Measurements from ENCODE around the gene GPR27. TPM values are rescaled to one million over a fixed set of nuclear protein-coding genes. Genes with fewer than 3 reads are reported as not detected.

The GPR27 gene
- polyA plus RNA-seq (2012; ENCODE audit: insufficient read depth, insufficient read length): 3.3 TPM

DNA sequence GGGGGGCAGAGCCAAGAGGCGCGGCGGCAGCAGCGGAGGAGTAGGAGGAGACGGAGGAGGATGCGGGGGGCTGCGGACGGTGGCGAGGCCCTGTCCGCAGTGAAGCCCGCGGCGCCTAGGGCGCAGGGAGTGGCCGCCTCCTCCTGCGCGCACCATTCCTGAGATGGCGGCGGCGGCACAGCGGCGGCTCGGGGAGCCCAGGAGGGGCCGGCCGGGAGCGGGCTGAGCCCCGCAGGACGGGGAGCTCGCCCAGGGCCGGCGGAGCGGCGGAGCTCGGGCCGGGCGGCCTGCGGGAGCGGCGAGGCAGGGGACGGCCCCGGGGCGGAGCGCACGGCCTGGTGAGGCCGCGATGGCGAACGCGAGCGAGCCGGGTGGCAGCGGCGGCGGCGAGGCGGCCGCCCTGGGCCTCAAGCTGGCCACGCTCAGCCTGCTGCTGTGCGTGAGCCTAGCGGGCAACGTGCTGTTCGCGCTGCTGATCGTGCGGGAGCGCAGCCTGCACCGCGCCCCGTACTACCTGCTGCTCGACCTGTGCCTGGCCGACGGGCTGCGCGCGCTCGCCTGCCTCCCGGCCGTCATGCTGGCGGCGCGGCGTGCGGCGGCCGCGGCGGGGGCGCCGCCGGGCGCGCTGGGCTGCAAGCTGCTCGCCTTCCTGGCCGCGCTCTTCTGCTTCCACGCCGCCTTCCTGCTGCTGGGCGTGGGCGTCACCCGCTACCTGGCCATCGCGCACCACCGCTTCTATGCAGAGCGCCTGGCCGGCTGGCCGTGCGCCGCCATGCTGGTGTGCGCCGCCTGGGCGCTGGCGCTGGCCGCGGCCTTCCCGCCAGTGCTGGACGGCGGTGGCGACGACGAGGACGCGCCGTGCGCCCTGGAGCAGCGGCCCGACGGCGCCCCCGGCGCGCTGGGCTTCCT lies at the start of gene GPR27:
GPR27 (plus strand) TSS at position 155 of the 909 bp plus-strand sequence; CDS start at position 350, 195 bp downstream.
- no peak within 1 kb of the TSS for H3K4me3 ChIP-seq (ENCODE audit: low read length)
- DNase-seq (ENCODE audit: low read depth, low spot score): no peak

- no peak for DNase-seq (ENCODE audit: low read depth, low spot score)
- H3K4me3 ChIP-seq (ENCODE audit: low read length): no peak overlapping the region
Measured at GRCh38 chr3:71704915-71705314, 48.7 kb upstream of the GPR27 start.

DNA sequence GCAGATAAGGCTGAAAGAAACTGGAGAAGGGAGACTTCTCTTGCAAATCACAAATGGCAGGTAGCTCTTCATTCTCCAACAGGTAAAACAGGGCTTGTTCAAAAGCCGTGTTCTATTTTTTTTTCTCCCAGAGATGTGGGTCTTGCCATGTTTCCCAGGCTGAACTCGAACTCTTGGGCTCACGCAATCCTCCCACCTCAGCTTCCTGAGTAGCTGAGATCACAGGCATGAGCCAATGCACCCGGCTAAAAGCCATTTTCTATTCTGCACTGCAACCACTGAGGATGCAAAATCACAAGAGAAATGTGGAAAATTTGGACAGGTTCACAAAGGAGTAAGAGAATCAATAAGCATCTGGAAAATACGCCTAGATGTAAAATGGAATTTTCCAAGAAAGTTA lies 48.0 kb upstream of the GPR27 start:
- no peak overlapping the region for H3K4me3 ChIP-seq (ENCODE audit: low read length)
- DNase-seq (ENCODE audit: low read depth, low spot score): no peak

DNA sequence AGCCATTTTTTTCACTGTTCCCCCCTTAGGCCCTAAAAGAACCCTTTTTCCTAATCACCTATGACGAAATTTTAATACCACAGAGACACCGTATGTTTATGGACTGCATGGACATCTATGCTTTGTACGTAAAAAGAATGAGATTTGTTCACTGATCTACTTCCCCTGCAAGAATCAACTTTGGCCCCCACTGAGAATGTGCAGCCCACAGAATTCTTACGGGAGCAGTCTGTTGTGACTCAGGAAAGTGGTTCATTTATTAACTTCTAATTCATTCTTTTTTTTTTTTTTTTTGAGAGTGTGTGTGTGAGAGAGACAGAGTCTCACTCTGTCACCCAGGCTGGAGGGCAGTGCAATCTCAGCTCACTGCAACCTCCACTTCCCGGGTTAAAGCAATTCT lies 46.1 kb upstream of the GPR27 start:
- DNase-seq (ENCODE audit: low read depth, low spot score): no peak
- H3K4me3 ChIP-seq (ENCODE audit: low read length): no peak overlapping the region

GRCh38 chr3:71708476-71709105 lies 45.1 kb upstream of the GPR27 start:
- no peak overlapping the region for H3K4me3 ChIP-seq (ENCODE audit: low read length)
- no peak for DNase-seq (ENCODE audit: low read depth, low spot score)

DNA sequence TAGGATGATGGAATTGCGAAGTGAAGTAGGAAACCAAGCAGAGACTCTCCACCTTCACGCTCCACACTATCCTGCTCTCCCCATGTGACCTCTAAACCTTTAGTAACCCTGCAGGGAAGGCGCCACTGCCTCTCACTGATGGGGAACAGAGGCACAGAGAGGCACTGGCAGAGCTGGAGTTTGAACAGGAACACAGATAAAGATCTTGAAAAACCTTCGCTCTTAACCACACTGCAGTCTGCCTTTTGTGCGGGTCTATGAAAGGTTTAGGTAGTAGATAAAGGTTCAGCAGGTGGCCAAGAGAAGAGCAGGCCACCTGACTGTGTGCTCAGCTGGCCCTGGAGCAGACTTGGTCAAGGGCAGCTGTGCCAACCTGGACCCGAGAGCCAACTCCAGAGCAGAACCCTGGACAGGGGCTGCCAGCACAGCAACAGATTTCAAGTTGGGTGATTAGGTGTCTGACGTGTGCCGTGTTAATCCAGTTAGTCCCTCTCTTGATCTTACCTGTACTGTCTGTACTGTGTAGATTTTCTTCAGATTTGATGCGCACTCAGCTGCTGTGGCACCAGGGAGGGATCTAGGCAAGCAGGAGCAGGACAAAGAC lies 43.6 kb upstream of the GPR27 start:
- peak; percentile 86 for DNase-seq (ENCODE audit: low read depth, low spot score)
- no peak overlapping the region for H3K4me3 ChIP-seq (ENCODE audit: low read length)

DNA sequence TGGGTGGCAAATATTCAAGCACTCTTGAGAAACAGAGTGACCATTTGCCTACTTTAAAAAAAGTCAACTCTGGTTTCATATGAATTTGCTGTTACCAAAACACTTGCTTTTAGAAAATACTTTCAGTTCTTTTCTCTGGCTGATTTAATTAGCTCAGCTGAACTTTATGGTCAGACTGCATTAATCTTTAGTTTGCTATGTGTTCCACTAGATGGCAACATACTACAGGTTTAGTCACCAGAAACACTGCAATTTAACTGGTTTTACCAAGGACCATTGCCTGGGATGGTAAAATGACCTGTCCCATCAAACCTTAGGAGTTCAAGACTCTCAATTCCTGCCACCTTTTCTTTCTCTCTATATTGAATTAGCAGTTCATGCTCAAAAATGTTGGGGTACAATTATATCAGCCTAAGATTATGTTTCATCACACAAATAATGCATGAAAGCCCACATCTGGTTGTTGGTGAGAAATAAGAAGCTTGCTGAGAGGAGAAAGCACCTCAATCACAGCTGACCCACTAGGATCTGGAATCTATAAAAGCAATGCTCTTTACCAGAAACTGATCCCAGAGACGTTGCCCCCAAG lies 42.7 kb upstream of the GPR27 start:
- DNase-seq (ENCODE audit: low read depth, low spot score): peak; percentile 50
- no peak overlapping the region for H3K4me3 ChIP-seq (ENCODE audit: low read length)

DNA sequence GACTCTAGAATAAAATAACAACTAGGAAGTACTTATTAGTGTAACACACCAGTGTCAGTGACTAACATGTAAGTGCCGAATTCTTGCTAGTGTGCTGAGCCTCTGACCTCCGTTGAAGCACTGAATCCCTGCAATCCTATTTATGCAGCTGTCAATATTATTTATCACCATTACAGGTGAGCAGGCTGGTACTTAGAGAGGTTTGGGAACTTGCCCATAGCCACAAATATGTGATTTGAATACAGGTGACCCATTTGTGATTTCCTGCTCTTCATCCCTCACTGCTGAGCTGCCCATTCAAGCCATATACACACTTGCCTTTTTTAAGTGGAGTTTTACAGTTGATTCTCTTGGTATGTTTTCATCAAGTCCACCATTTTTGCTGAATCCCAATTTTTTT lies 40.6 kb upstream of the GPR27 start:
- H3K4me3 ChIP-seq (ENCODE audit: low read length): no peak overlapping the region
- no peak for DNase-seq (ENCODE audit: low read depth, low spot score)

- no peak overlapping the region for H3K4me3 ChIP-seq (ENCODE audit: low read length)
- DNase-seq (ENCODE audit: low read depth, low spot score): no peak
Measured at GRCh38 chr3:71714595-71714994, 39.1 kb upstream of the GPR27 start.

GRCh38 chr3:71718072-71718471 lies 35.6 kb upstream of the GPR27 start:
- DNase-seq (ENCODE audit: low read depth, low spot score): no peak

GRCh38 chr3:71721002-71721401 lies 32.7 kb upstream of the GPR27 start:
- no peak for DNase-seq (ENCODE audit: low read depth, low spot score)
- no peak overlapping the region for H3K4me3 ChIP-seq (ENCODE audit: low read length)

More at GRCh38 chr3:71718072-71718471, 35.6 kb upstream of the GPR27 start:
- no peak overlapping the region for H3K4me3 ChIP-seq (ENCODE audit: low read length)

DNA sequence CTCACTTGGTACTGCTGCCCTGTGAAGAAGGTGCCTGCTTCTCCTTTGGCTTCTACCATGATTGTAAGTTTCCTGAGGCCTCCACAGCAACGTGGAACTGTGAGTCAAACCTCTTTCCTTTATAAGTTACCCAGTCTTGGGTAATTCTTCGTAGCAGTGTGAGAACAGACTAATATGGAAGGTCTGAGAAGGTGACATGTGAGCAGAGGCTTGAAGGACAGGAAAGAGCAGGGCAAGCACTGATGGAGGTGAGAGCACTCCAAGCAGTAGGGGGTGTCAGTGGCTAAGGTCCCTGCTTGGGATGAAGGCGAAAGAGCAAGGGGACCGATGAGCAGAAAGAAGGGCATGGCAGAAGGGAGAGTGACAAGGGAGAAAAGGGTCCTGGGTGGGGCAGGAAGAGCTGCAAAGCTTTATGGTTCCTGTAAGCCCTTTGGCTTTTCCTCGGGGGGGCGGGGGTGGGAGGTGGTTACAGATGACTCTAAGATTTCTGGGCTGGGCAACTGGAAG lies 32.0 kb upstream of the GPR27 start:
- DNase-seq (ENCODE audit: low read depth, low spot score): no peak
- H3K4me3 ChIP-seq (ENCODE audit: low read length): no peak overlapping the region

DNA sequence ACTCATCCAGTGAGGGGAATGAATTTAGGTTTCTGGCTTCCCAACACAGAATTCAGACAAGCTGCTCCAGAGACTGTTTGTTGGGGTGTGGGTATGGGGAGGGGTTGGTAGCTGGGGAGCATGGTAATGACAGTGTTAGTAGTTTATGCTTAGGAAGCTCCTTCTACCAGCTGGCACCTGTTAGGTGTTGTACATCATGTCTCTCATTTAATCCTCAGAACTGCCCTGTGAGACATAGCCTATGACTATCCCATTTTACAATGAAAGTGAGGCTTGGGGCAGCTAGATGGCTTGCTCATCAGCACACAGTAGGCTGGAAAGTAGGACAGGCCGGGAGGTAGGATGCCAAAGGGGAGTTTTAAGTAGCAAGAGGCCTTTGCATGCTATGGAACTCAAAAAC lies 31.0 kb upstream of the GPR27 start:
- H3K4me3 ChIP-seq (ENCODE audit: low read length): no peak overlapping the region

DNA sequence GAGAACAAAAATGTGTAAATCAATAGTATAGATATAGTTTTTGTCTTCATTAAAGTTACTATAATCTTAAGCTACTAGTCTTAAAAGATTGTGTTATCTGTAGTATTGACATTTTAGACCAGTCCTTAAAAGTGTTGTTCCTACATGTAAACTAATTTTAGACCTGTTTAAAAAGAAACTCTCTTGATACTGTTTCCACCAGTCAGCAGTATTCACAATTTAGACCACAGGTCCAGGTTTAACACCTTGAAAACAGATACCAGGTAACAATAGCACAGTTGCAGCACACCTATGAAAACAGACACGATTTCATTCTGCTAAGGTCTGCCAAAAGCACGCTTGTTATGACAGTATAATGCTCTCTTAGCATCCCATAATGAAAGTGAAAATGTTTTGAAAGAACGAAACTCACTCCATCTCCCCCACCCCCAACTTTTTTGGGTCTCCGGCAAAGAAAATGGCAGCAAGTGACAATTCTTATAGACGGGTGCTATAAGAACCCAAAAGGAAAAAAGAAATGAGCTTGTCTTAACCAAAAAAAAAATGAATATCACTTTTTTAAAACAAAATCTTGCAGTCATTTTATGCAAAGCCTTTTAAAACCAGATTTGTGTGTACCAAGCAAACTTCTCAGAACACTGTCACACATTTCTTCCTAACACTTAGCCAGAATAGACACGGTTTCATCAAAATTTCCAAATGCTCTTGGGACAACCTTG lies 30.0 kb upstream of the GPR27 start:
- no peak for DNase-seq (ENCODE audit: low read depth, low spot score)
- H3K4me3 ChIP-seq (ENCODE audit: low read length): no peak overlapping the region

More for the DNA sequence above, 31.0 kb upstream of the GPR27 start:
- no peak for DNase-seq (ENCODE audit: low read depth, low spot score)

GRCh38 chr3:71724171-71724453 lies 29.5 kb upstream of the GPR27 start:
- no peak for DNase-seq (ENCODE audit: low read depth, low spot score)
- no peak overlapping the region for H3K4me3 ChIP-seq (ENCODE audit: low read length)

DNA sequence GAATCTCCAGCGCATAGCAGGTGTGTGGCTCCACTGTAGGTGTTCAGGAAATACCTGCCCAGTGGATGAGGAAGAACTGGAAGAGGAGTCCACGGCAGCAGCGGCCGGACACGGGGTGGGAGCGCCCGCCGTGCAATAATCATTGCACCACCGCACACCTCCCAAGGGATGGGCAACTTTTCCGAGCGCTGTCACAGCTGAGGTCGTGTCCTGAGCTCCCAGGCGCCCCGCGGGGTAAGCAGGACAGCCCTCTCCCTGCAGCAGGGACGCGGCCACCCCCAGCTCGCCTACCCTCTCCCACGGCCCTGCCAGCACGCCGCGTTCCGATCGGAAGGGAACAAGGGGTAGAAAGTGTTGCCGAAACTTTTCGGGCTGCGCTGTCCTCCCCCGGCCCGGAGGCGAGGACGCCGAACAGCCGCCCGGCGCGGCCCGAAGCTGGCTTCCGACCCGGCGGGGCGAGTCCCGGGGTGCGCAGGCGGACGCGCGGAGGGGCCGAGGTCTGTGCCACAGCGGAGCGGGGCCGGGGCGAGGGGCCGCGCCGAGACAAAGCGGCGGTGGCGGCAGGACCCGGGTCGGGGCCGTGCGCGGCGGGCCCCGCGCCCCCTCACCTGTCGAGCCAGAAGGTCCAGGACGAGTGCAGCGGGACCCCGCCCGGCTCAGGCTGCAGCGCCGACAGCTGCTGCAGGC lies 28.9 kb upstream of the GPR27 start:
- no peak for DNase-seq (ENCODE audit: low read depth, low spot score)
- peak overlapping the region; percentile 49 for H3K4me3 ChIP-seq (ENCODE audit: low read length)

GRCh38 chr3:71725271-71725991 lies 28.2 kb upstream of the GPR27 start, which contains the start of gene EIF4E3:
EIF4E3 (minus strand) TSS chr3:71725402; CDS start chr3:71725367, 35 bp downstream.
- peak within 1 kb of the TSS; percentile 49 for H3K4me3 ChIP-seq (ENCODE audit: low read length)
- no peak for DNase-seq (ENCODE audit: low read depth, low spot score)

- DNase-seq (ENCODE audit: low read depth, low spot score): no peak
- H3K4me3 ChIP-seq (ENCODE audit: low read length): no peak overlapping the region
Measured at GRCh38 chr3:71726146-71726545, 27.5 kb upstream of the GPR27 start.
